GM18507 (cell line): ENCODE data around the gene CD40LG.

Experiments used
- DNase-seq: peaks from one replicate; pipeline ENCODE4 v3.0.0; 2011; ENCODE audit warnings: low read depth; ENCODE audit not compliant: insufficient read length; ENCODE audit errors: extremely low spot score
- FAIRE-seq: peaks from 2 replicates; lab custom pipeline; 2011; peaks lifted over from hg19 to GRCh38; lab: Jason Lieb, UNC

Gene CD40LG

GRCh38 chrX:136689436-136689835 lies 41.5 kb downstream of the CD40LG start:
- DNase-seq (no peak), FAIRE-seq (peak; percentile 85)

GRCh38 chrX:136691028-136691809 lies 43.3 kb downstream of the CD40LG start:
- DNase-seq (no peak), FAIRE-seq (peak; percentile 91)

- FAIRE-seq (no peak), DNase-seq (no peak)
Measured at GRCh38 chrX:136692271-136692670, 44.3 kb downstream of the CD40LG start.

DNA sequence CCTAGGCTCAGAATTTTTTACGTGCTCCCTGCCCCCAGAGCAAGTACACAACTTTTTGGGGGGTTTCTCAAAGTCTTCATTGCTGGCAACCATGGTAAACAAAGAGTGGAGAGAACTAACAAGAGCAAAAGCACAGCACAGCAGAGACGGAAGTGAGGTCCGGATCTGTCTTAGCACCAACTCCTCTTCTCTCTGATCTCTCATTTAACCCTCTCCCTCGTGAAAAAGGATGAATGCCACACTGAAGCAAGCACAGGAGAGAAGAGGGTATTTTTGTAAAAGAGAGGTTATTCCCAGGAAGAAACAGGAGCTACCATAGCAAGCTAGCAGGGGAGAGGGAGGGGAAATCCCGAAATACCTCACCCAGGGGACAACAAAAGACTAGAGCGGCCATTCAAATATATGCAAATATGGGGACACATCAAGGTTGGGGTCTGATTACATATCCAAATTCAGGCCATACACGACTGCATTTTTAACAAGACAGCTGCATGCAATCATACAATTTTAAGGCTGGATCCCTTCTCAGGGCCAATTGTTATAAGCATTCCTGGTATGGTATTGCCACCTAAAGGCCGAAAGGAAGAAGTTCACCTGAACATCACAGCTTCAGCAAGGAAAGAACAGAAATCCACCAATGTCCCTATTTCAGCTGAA lies 46.6 kb downstream of the CD40LG start:
- no peak for DNase-seq
- peak; percentile 96 for FAIRE-seq

- FAIRE-seq (no peak), DNase-seq (no peak)
Measured at GRCh38 chrX:136697156-136697555, 49.2 kb downstream of the CD40LG start.

GRCh38 chrX:136708348-136708747 lies 60.4 kb downstream of the CD40LG start:
- FAIRE-seq (peak; percentile 57), DNase-seq (no peak)
